K562 (cell line): ENCODE results near the gene RGS17. TPM values are rescaled to one million over a fixed set of nuclear protein-coding genes. Genes with fewer than 3 reads are reported as not detected.
A peak's percentile ranks its signal among the peaks of the same experiment; 100 is the strongest.

ENCODE experiments used
- CEBPG ChIP-seq, 3 experiments: fragments of 200-800 bp in 1 of 3; sonication (Bioruptor generic) in 1 of 3; sonication (generic) in 1 of 3; formaldehyde crosslinking in 1 of 3; IDR thresholded peaks in 2 of 3; conservative IDR thresholded peaks in 1 of 3; 2 replicates each; pipeline versions ENCODE4 v1.6.1 to v1.8.0; 2016 to 2022; ENCODE audit warnings: missing compliant biosample characterization in 2 of 3, missing genetic modification characterization in 2 of 3, mild to moderate bottlenecking in 1 of 3, missing genetic modification reagents in 1 of 3
- FOSL1 ChIP-seq: fragments of 200-800 bp; sonication (Bioruptor generic); conservative IDR thresholded peaks from 2 replicates; pipeline ENCODE4 v1.6.1; 2016; ENCODE audit warnings: missing genetic modification characterization, missing compliant biosample characterization
- KLF6 ChIP-seq: fragments of 250-450 bp; sonication (Bioruptor Pico); IDR thresholded peaks from 2 replicates; pipeline ENCODE4 v1.4.0; 2020; ENCODE audit warnings: mild to moderate bottlenecking, moderate library complexity, borderline replicate concordance
- MEIS2 ChIP-seq: fragments of 450-650 bp; IDR thresholded peaks from 2 replicates; pipeline ENCODE4 v1.6.1; 2014; ENCODE audit warnings: mild to moderate bottlenecking; ENCODE audit not compliant: partially characterized antibody
- MIER1 ChIP-seq: fragments of 450-650 bp; IDR thresholded peaks from 2 replicates; pipeline ENCODE4 v1.6.1; 2016; ENCODE audit warnings: antibody characterized with exemption, mild to moderate bottlenecking, low read depth
- MYBL2 ChIP-seq, 2 experiments: fragments of 450-650 bp in 1 of 2; sonication (generic) in 1 of 2; formaldehyde crosslinking in 1 of 2; IDR thresholded peaks; 2 replicates each; pipeline versions ENCODE4 v1.6.1 to v1.8.1; 2017 to 2022; ENCODE audit warnings: borderline replicate concordance in 1 of 2, inconsistent platforms in 1 of 2, low read depth in 1 of 2, mild to moderate bottlenecking in 1 of 2, missing genetic modification reagents in 1 of 2, moderate library complexity in 1 of 2
- NEUROD1 ChIP-seq: fragments of 150-350 bp; IDR thresholded peaks from 2 replicates; pipeline ENCODE4 v1.6.1; 2014; ENCODE audit warnings: borderline replicate concordance, low read length, low read depth; ENCODE audit not compliant: partially characterized antibody
- NFE2L1 ChIP-seq: fragments of 450-650 bp; IDR thresholded peaks from 2 replicates; pipeline ENCODE4 v1.6.1; 2016; ENCODE audit warnings: missing genetic modification characterization, low read depth, mild to moderate bottlenecking, missing compliant biosample characterization, moderate library complexity, borderline replicate concordance
- NKRF ChIP-seq: fragments of 450-650 bp; IDR thresholded peaks from 2 replicates; pipeline ENCODE4 v1.6.1; 2016; ENCODE audit warnings: borderline replicate concordance
- NR0B1 ChIP-seq: fragments of 450-650 bp; IDR thresholded peaks from one replicate; pipeline ENCODE4 v1.6.1; 2018; ENCODE audit warnings: mild to moderate bottlenecking, moderate library complexity; ENCODE audit not compliant: partially characterized antibody
- NR2C1 ChIP-seq, 2 experiments: fragments of 450-650 bp; IDR thresholded peaks; 2 replicates each; pipeline ENCODE4 v1.6.1; 2017; ENCODE audit warnings: mild to moderate bottlenecking in 2 of 2, antibody characterized with exemption in 1 of 2, inconsistent platforms in 1 of 2, missing compliant biosample characterization in 1 of 2, missing genetic modification characterization in 1 of 2
- POLR3A ChIP-seq: IDR thresholded peaks from 2 replicates; pipeline ENCODE4 v1.6.1; 2011; ENCODE audit warnings: borderline replicate concordance, mild to moderate bottlenecking, moderate library complexity; ENCODE audit not compliant: insufficient read length, insufficient read depth; ENCODE audit errors: extremely low read depth
- ZNF23 ChIP-seq: fragments of 250-450 bp; sonication (Bioruptor Pico); IDR thresholded peaks from 2 replicates; pipeline ENCODE4 v1.4.0; 2020; ENCODE audit warnings: mild to moderate bottlenecking
- ZNF277 ChIP-seq: fragments of 250-450 bp; sonication (Bioruptor Pico); IDR thresholded peaks from 2 replicates; pipeline ENCODE4 v1.8.0; 2022; ENCODE audit warnings: inconsistent platforms, mild to moderate bottlenecking, moderate library complexity, borderline replicate concordance
- ZNF282 ChIP-seq: sonication (generic); formaldehyde crosslinking; IDR thresholded peaks from 2 replicates; pipeline ENCODE4 v1.8.1; 2023; ENCODE audit warnings: missing genetic modification reagents
- ZNF431 ChIP-seq: sonication (generic); formaldehyde crosslinking; IDR thresholded peaks from 2 replicates; pipeline ENCODE4 v1.8.0; 2022; ENCODE audit warnings: mild to moderate bottlenecking, missing genetic modification reagents
- polyA plus RNA-seq, 8 experiments: library from polyadenylated mRNA; depleted of rRNA in 4 of 8; stranded (reverse) in 5 of 8; unstranded in 3 of 8; fragments of >200 nt; fragmentation: Nextera tagmentation in 2 of 8; fragmentation: Illumina TruSeq in 1 of 8; extraction: Ambion mirVana in 2 of 8; extraction: Trizol in 1 of 8; gene quantifications; 2 replicates each; pipeline versions ENCODE4 v1.2.1 to v1.2.3, GENCODE V29; 2011 to 2014; ENCODE audit warnings: inconsistent platforms in 1 of 8, missing spikeins in 1 of 8
- total RNA-seq, 7 experiments: library from RNA; depleted of rRNA in 6 of 7; stranded (reverse); fragments of >200 nt in 6 of 7; fragmentation: Illumina TruSeq in 2 of 7; extraction: Trizol in 2 of 7; gene quantifications; 2 replicates each; pipeline versions ENCODE4 v1.2.1 to v1.2.3, GENCODE V29; 2011 to 2021; ENCODE audit warnings: low replicate concordance in 1 of 7

RGS17 gene
- total and polyA plus RNA-seq, 9 of the 15 experiments (the other 6 are each of a cell fraction or from before 2014, with no cell fraction given) = 0.01 to 0.14 (median 0.08) TPM; not detected in 6

GRCh38 chr6:152981989-152982903 lies 148.8 kb downstream of the RGS17 start (continued):
- TF ChIP-seq ZNF23 (no peak), ZNF431 (CRISPR knock-in tag) (no peak), CEBPG (CRISPR knock-in tag; IDR thresholded peaks at IDR 0.05) (no peak), CEBPG (tag; conservative IDR thresholded peaks at IDR 0.05 in 1 of 2, IDR thresholded peaks at IDR 0.05 in 1 of 2) (no peak), NKRF (peak; percentile 51; the same call in 1 of the 2 replicates), NEUROD1 (peak; percentile 24), NFE2L1 (tag) (no peak), MYBL2 (IDR thresholded peaks at IDR 0.05; ENCODE audit: low read depth) (peak; percentile 60), MYBL2 (CRISPR knock-in tag; IDR thresholded peaks at IDR 0.05; ENCODE audit: borderline replicate concordance) (no peak), ZNF277 (CRISPR knock-in tag) (no peak), ZNF282 (CRISPR knock-in tag) (no peak; the same call in 1 of the 2 replicates), POLR3A (no peak), KLF6 (no peak), NR2C1 (IDR thresholded peaks at IDR 0.05) (no peak), NR2C1 (tag; IDR thresholded peaks at IDR 0.05) (no peak), FOSL1 (tag) (no peak), NR0B1 (no peak), MEIS2 (no peak), MIER1 (no peak)
